Uterus (tissue), 2 donors: ENCODE data around the gene SP140L.

Experiments used
- CTCF ChIP-seq, 4 experiments: fragments of 200-600 bp in 2 of 4; fragments of 450-650 bp in 2 of 4; sonication (generic) in 2 of 4; IDR thresholded peaks; one replicate each; pipeline ENCODE4 v1.5.1; 2016 to 2019; ENCODE audit warnings: antibody characterized with exemption in 4 of 4, mild to moderate bottlenecking in 2 of 4, moderate library complexity in 1 of 4
- POLR2A ChIP-seq, 2 donors: fragments of 450-650 bp; IDR thresholded peaks; one replicate each; pipeline ENCODE4 v1.6.1; 2016; ENCODE audit warnings: antibody characterized with exemption in 2 of 2, mild to moderate bottlenecking in 1 of 2, moderate library complexity in 1 of 2

DNA sequence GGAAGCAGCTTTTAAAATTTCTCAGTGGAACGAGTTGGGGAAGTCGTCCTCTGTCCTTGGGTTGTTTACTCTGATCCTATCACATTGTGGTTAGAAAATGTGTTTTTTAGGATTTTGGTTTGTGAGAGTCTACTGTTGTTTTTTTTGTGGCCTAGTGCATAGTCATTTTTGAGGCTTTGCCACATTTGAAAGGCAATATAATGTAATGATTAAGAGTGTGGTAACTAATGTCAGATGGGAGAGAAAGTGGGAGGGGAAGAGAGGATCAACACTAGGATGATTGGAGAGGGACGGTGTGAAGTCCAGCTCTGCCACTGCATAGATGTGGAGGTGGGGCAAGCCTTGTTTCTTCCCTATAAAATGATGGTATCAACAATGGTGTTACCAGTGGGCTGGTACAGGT is 8.5 kb downstream of the SP140L start:
- TF ChIP-seq CTCF (IDR thresholded peaks at IDR 0.05), result no peak
- TF ChIP-seq POLR2A (IDR thresholded peaks at IDR 0.05), result no peak
